Common myeloid progenitor, CD34-positive (primary cell): ENCODE measurements around the gene VEZF1.

Experiments
- CTCF ChIA-PET: fragments of 350-600 bp; sonication (Branson Sonifier 250); formaldehyde crosslinking; loops from one replicate; lab custom pipeline; 2021; ENCODE audit warnings: antibody characterized with exemption; lab: Charles Lee
- POLR2A ChIA-PET: fragments of 350-600 bp; sonication (Branson Sonifier 250); formaldehyde crosslinking; loops from one replicate; lab custom pipeline; 2021; ENCODE audit warnings: antibody characterized with exemption; lab: Charles Lee
- DNase-seq, 3 donors: peaks; one replicate each; pipeline versions ENCODE4 v3.0.0 to v3.0.0-alpha.2; 2013
- H3K27ac ChIP-seq, 2 experiments: 1 replicate in 1 of 2; 2 replicates in 1 of 2; pipeline ENCODE4 v1.7.0; 2013; ENCODE audit warnings: inconsistent platforms in 2 of 2, low read length in 2 of 2, mild to moderate bottlenecking in 2 of 2, low read depth in 1 of 2, moderate library complexity in 1 of 2; ENCODE audit not compliant: severe bottlenecking in 2 of 2, insufficient read depth in 1 of 2, poor library complexity in 1 of 2
- H3K27me3 ChIP-seq, 5 experiments: replicated peaks in 2 of 5; 1 replicate in 3 of 5; 2 replicates in 2 of 5; pipeline versions ENCODE4 v1.6.1 to v1.7.0; 2013; ENCODE audit warnings: low read length in 4 of 5, mild to moderate bottlenecking in 2 of 5, moderate library complexity in 2 of 5, inconsistent platforms in 1 of 5; ENCODE audit not compliant: insufficient read depth in 5 of 5, control insufficient read depth in 4 of 5
- H3K36me3 ChIP-seq, 4 experiments: 1 replicate in 2 of 4; 2 replicates in 2 of 4; pipeline versions ENCODE4 v1.6.1 to v1.7.0; 2013; ENCODE audit warnings: low read length in 3 of 4, control low read depth in 1 of 4, mild to moderate bottlenecking in 1 of 4; ENCODE audit not compliant: control insufficient read depth in 4 of 4, insufficient read depth in 4 of 4
- H3K4me1 ChIP-seq, 4 experiments: 1 replicate in 3 of 4; 2 replicates in 1 of 4; pipeline versions ENCODE4 v1.6.1 to v1.7.1; 2013; ENCODE audit warnings: low read length in 3 of 4, mild to moderate bottlenecking in 3 of 4, control low read depth in 1 of 4, inconsistent platforms in 1 of 4, moderate library complexity in 1 of 4; ENCODE audit not compliant: control insufficient read depth in 4 of 4, insufficient read depth in 4 of 4; ENCODE audit errors: control extremely low read depth in 1 of 4
- H3K4me3 ChIP-seq, 7 experiments: 1 replicate in 4 of 7; 2 replicates in 3 of 7; pipeline versions ENCODE4 v1.5.1 to v1.7.0; 2013; ENCODE audit warnings: mild to moderate bottlenecking in 7 of 7, low read length in 6 of 7, moderate library complexity in 6 of 7, inconsistent platforms in 2 of 7, low read depth in 2 of 7, control low read depth in 1 of 7; ENCODE audit not compliant: insufficient read depth in 4 of 7, control insufficient read depth in 1 of 7; ENCODE audit errors: extremely low read depth in 1 of 7
- H3K9me3 ChIP-seq, 5 experiments: 1 replicate in 4 of 5; 2 replicates in 1 of 5; pipeline versions ENCODE4 v1.6.1 to v1.7.1; 2013; ENCODE audit warnings: low read length in 4 of 5, mild to moderate bottlenecking in 2 of 5, inconsistent platforms in 1 of 5, low read depth in 1 of 5, moderate library complexity in 1 of 5; ENCODE audit not compliant: control insufficient read depth in 4 of 5, insufficient read depth in 2 of 5; ENCODE audit errors: control extremely low read depth in 1 of 5
- WGBS: methylation state at CpG from one replicate; pipeline ENCODE4 v1.1.5; 2013; ENCODE audit not compliant: insufficient coverage; 5-methylcytosine and 5-hydroxymethylcytosine counted together

The VEZF1 gene

DNA sequence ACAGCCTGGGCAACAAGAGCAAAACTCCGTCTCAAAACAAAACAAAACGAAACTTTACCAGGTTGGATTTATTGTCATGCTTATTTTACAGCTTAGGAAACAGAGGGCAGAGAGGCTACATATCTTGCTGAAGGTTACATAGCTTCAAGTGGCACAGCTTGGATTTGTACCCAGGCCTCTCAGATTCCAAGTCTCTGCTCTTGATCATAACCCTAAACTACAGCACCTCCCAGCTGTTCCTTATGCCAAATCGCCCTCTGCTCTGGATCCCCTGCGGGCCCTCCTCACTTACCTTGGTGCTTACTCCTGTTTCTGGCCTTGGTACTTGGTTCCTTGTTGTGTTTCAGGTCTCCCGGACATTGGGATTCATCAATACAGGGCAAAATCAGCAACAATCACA lies 21.2 kb downstream of the VEZF1 start:
- ChIA-PET CTCF (interaction anchor here (0.7 to 1.7 kb wide), 3 partner anchors 10 to 19 kb away, joined by 3 to 6 read pairs (median 4); no protein-coding TSS in a partner anchor), POLR2A (no interaction called here)
- 97% methylated on average over 5 of the region's 5 CpGs for WGBS
- Histone ChIP-seq H3K27me3 (no peaks in the 10 kb centered on the region), H3K36me3 (no peaks in the 10 kb centered on the region), H3K9me3 (no peaks in the 10 kb centered on the region), H3K27ac (no peak overlapping the region), H3K4me1 (peaks cover 0 to 9% (median 4%) of the 10 kb centered on the region in 4 experiments), H3K4me3 (no peak overlapping the region)
- no peak for DNase-seq

- POLR2A ChIA-PET, result no interaction called here
- peaks cover 0 to 4% (median under 1%) of the 10 kb centered on the region in 4 experiments for H3K4me1 ChIP-seq
- H3K9me3 ChIP-seq, result no peaks in the 10 kb centered on the region
- no peak overlapping the region for H3K4me3 ChIP-seq
- CTCF ChIA-PET, result interaction anchor here (0.7 to 1.7 kb wide), 3 partner anchors 10 to 68 kb away, joined by 4 to 6 read pairs (median 4); no protein-coding TSS in a partner anchor
- DNase-seq, result no peak
- H3K36me3 ChIP-seq, result no peaks in the 10 kb centered on the region
- no peak overlapping the region for H3K27ac ChIP-seq
- WGBS, result 100% methylated on average over 5 of the region's 5 CpGs
- no peaks in the 10 kb centered on the region for H3K27me3 ChIP-seq
Observed at GRCh38 chr17:57966246-57966645, 21.8 kb downstream of the VEZF1 start.

DNA sequence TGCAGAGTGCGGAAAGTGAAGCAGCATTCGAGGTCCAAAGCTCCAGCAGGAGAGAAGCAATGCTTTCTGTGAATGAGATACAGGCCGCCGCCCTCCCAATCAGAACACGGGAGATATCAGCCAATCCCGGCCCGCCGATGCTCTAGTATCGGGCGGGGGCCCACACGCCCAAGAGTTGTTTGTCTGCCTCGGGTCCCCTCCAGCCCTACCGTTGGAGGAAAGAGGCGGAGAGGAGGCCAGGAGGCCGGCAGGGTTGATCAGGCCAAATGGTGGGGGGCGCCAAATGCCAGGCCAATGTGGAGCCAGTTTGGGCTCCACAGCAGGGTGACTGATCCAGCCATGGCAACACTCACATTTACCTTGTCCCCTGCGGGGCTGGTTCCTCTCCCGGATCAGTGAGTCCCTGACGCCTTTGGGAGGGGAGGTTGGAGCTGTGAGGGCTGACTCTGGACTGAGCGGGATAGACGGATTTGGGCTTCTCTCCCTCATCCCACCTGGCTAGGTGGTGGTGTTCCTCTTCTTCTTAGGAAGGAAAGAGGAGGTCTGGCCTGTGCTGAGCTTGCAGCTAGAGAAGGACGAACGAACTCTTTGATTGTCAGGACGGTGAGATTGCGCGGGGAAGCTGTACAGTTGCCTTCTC lies 22.4 kb downstream of the VEZF1 start:
- ChIA-PET POLR2A (no interaction called here), CTCF (interaction anchor here (0.6 to 2.1 kb wide), 7 partner anchors 9 to 845 kb away, joined by 3 to 6 read pairs (median 4); partner anchors contain the start of gene CUEDC1)
- H3K4me1 ChIP-seq, result no peaks in the 10 kb centered on the region
- no peak overlapping the region for H3K27ac ChIP-seq
- H3K4me3 ChIP-seq, result no peak overlapping the region
- no peak for DNase-seq
- no peaks in the 10 kb centered on the region for H3K36me3 ChIP-seq
- no peaks in the 10 kb centered on the region for H3K9me3 ChIP-seq
- H3K27me3 ChIP-seq, result no peaks in the 10 kb centered on the region
- WGBS, result 92% methylated on average over 20 of the region's 26 CpGs

- CTCF ChIA-PET, result interaction anchor here (0.7 kb wide), 1 partner anchor 9 kb away, joined by 3 read pairs; no protein-coding TSS in a partner anchor
- 100% methylated on average over 1 of the region's 6 CpGs for WGBS
Observed at GRCh38 chr17:57963149-57963511, 24.9 kb downstream of the VEZF1 start.

GRCh38 chr17:57962279-57963148 lies 25.5 kb downstream of the VEZF1 start:
- peaks cover 0 to under 1% (median 0%) of the 10 kb centered on the region in 5 experiments for H3K27me3 ChIP-seq
- CTCF ChIA-PET, result interaction anchor here (0.7 to 1.0 kb wide), 3 partner anchors 9 to 70 kb away, joined by 3 read pairs; no protein-coding TSS in a partner anchor

More at GRCh38 chr17:57963149-57963511, 24.9 kb downstream of the VEZF1 start:
- Histone ChIP-seq H3K27me3 (no peaks in the 10 kb centered on the region), H3K4me1 (no peaks in the 10 kb centered on the region), H3K27ac (no peak overlapping the region), H3K4me3 (no peak overlapping the region), H3K36me3 (no peaks in the 10 kb centered on the region), H3K9me3 (no peaks in the 10 kb centered on the region)
- POLR2A ChIA-PET, result no interaction called here
- DNase-seq, result no peak

DNA sequence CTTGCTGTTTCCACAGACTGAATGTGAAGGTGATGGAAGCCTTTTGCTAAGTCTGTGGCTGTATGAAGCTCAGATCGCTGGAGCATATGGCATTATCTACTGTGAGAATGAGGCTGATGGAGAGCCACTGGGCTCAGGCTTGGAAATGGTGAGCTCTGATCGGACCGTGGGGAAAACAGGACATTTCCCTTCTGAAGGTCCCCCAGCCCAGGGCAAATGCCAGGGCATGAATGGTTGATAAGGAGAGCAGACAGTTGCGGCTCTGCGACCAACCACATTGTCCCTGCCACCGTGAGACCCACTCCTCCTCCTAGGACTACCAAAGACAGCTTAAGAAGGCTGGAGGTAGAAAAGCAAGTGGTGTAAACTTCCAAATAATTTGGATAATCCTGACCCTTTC lies 28.1 kb downstream of the VEZF1 start:
- DNase-seq, result no peak
- H3K4me1 ChIP-seq, result peaks cover 4 to 16% (median 14%) of the 10 kb centered on the region in 4 experiments
- H3K27ac ChIP-seq, result no peak overlapping the region
- H3K9me3 ChIP-seq, result no peaks in the 10 kb centered on the region
- 88% methylated on average over 4 of the region's 6 CpGs for WGBS
- POLR2A ChIA-PET, result no interaction called here
- no peaks in the 10 kb centered on the region for H3K36me3 ChIP-seq
- H3K4me3 ChIP-seq, result no peak overlapping the region
- CTCF ChIA-PET, result interaction anchor here (0.9 to 1.9 kb wide), 3 partner anchors 9 to 38 kb away, joined by 4 to 5 read pairs (median 4); no protein-coding TSS in a partner anchor
- peaks cover 0 to 15% (median 5%) of the 10 kb centered on the region in 5 experiments for H3K27me3 ChIP-seq

More at GRCh38 chr17:57962279-57963148, 25.5 kb downstream of the VEZF1 start:
- Histone ChIP-seq H3K36me3 (no peaks in the 10 kb centered on the region), H3K9me3 (no peaks in the 10 kb centered on the region), H3K4me3 (no peak overlapping the region), H3K27ac (no peak overlapping the region), H3K4me1 (peaks cover 0 to 2% (median 0%) of the 10 kb centered on the region in 4 experiments)
- 90% methylated on average over 4 of the region's 8 CpGs for WGBS
- DNase-seq, result no peak
- POLR2A ChIA-PET, result no interaction called here
